ENCODE results near the gene ERICH4.
A peak's percentile ranks its signal among the peaks of the same experiment; 100 is the strongest.
"Not testable (repeated sequence)": the region's sequence is repeated elsewhere in the genome, so short reads cannot be mapped to it uniquely, and the experiment has no call there.

The ERICH4 gene

DNA sequence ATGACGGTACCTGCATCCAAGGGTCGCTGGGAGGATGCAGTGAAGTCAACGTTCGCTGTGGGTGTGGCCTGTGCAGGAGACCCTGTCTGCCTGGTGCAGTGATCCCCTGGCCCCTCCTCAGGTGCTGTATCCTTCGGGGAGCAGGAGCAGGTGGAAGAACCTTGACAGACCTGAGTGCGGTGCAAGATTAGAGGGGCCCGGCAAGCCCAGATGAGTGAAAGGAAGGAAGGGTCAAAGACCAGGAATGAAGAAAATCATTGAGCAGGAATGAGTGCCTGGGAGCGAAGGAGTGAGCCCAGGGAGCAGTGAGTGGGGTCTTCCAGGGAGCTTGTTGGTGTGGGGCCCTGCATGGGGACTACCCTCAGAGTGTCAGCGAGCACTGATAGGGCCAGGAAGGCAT is 28.5 kb upstream of the ERICH4 start:
- DNase-seq (ENCODE audit: low spot score) = no peak

GRCh38 chr19:41415154-41415571 is 27.8 kb upstream of the ERICH4 start:
- no peak for DNase-seq (ENCODE audit: low spot score)

GRCh38 chr19:41416194-41416674 is 26.7 kb upstream of the ERICH4 start:
- DNase-seq (ENCODE audit: low spot score) = no peak

GRCh38 chr19:41420101-41420880 is 22.7 kb upstream of the ERICH4 start:
- DNase-seq (ENCODE audit: low spot score) = no peak

DNA sequence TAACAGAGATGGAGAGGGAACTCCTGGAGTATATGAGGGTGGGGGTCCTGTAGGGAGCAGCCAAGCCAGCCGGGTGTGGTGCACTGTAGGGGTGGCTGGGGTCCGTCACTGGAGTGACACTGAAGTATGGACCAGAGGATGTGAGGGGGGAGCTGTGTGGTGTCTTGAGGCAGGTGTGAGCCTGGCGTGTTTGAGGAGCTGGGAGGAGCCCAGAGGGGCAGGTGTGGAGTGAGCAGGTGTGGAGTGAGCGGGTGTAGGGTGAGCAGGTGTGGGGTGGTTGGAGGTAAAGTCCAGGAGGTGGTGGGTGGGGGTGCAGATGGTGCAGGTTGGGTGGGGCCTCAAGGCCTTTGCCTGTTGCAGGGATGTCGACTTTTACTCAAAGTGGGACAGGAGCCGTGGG is 21.6 kb upstream of the ERICH4 start:
- no peak for DNase-seq (ENCODE audit: low spot score)

DNA sequence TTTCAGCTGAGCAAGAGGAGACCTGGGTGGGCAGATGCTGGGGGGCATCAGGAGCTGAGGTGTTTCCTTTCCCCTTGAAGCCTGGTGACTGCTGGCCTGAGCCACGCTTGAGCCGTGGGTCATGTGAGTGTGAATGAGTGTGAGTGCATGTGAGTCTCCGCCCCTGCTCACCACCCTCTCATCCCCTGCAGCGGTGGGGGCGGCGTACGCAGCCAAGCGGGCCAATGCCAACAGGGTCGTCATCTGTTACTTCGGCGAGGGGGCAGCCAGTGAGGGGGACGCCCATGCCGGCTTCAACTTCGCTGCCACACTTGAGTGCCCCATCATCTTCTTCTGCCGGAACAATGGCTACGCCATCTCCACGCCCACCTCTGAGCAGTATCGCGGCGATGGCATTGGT is 21.0 kb upstream of the ERICH4 start:
- no peak for DNase-seq (ENCODE audit: low spot score)

- no peak for DNase-seq (ENCODE audit: low spot score)
Observed at GRCh38 chr19:41422456-41422855, 20.5 kb upstream of the ERICH4 start.

GRCh38 chr19:41422955-41423354 is 20.0 kb upstream of the ERICH4 start:
- no peak for DNase-seq (ENCODE audit: low spot score)

DNA sequence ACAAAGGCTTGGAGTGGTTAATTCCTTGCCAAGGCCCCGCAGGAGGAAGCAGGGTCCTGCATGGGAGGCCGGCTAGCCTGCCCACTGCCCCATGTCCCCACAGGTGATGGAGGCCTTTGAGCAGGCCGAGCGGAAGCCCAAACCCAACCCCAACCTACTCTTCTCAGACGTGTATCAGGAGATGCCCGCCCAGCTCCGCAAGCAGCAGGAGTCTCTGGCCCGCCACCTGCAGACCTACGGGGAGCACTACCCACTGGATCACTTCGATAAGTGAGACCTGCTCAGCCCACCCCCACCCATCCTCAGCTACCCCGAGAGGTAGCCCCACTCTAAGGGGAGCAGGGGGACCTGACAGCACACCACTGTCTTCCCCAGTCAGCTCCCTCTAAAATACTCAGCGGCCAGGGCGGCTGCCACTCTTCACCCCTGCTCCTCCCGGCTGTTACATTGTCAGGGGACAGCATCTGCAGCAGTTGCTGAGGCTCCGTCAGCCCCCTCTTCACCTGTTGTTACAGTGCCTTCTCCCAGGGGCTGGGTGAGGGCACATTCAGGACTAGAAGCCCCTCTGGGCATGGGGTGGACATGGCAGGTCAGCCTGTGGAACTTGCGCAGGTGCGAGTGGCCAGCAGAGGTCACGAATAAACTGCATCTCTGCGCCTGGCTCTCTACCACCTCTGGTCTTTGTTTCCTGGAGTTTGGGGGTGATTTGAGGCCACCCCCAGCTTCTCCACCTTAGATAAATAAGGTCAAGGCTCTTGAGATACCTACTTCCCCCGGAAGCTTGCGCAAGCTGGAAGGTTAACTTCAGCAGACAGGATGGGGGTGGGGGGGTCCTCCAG is 18.4 kb upstream of the ERICH4 start:
- no peak for DNase-seq (ENCODE audit: low spot score)

- no peak for DNase-seq (ENCODE audit: low spot score)
Observed at GRCh38 chr19:41425174-41426115, 17.5 kb upstream of the ERICH4 start.

DNA sequence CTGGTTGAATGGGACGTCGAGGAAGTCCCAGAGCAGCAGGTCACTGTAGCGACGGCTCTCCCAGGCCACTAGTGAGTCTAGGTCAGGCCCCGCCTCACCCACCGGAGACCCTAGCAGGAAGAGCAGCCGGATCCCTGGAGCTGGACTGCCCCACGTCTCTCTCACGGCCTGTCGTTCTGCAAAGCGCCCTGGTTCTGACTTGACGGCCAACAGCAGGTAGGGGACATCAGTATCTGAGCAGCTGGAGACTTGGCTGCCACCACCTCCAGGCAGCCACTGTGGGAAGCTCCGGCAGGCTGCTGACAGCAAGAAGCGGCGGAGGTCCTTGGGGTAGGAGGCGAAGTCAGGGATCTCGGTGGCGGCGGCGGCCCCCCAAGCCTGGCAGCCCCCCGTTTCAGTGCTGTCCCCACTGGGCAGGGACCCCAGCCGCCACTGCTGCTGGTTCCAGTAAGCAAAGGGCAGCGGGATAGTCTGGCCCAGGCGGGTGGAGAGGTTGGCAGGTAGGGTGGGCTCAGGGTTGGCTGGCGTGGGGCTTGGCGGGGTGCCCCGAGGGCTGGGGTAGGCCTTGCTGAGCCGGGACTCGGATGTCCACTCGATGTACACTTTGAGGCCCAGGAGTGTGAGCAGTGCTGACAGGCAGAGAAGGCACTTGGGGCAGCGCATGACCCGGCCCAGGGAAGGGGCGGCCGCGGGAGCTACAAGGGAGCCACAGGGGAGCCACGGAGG is 16.7 kb upstream of the ERICH4 start:
- no peak for DNase-seq (ENCODE audit: low spot score)

GRCh38 chr19:41426952-41427646 is 15.9 kb upstream of the ERICH4 start, which contains the start of gene B3GNT8:
B3GNT8 (minus strand) TSS chr19:41427374; CDS start chr19:41426778, 596 bp downstream.
- peak; percentile 46 for DNase-seq (ENCODE audit: low spot score)

- DNase-seq (ENCODE audit: low spot score) = peak; percentile 51
Observed at GRCh38 chr19:41427647-41428480, 15.1 kb upstream of the ERICH4 start.

GRCh38 chr19:41428481-41428859 is 14.5 kb upstream of the ERICH4 start:
- DNase-seq (ENCODE audit: low spot score) = no peak

- no peak for DNase-seq (ENCODE audit: low spot score)
Observed at GRCh38 chr19:41430922-41431321, 12.0 kb upstream of the ERICH4 start.

DNA sequence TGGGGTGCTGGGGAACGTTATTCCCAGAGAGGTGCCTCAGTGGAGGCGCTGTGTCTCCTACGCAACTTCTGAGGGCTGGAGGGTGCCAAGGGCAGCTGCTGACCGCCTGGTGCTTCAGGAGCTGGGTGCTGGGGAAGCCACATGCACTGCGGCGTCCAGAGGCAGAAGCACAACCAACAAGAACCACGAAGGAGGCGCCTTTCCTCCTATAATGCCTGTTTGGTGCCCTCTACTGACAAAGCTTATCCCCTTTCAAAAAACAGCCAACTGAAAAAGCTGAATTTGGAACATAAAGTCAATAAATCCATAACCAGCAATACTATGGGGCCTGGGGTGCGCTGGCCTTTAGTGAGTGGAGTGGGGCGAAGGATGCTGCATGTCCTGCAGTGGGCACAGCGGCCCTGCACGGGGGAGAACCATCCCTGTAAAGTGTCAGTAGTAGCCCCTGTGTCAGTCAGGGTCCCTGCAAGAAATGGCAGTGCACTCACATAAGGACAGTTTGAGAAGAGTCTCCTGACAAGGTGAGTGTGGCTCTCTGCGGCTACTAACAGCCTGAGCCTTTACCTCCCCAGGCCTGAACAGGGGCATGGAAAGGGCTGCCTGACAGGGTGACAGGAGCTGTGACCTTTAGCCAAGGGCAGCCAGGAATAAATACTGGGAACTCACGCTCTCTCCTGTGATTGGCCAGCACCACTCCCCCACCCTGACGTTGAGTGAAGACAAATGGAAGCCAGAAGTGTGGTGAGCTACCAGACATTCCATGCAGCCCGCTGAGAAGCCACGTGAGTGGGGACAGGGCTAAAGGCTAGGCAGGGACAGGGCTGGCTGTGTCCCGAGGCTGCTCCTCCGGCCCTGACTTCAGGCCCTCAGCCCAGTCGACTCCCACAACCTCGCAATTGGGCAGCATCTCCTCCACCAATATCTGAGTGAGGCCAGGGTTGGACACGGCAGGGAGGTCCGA is 11.2 kb upstream of the ERICH4 start:
- DNase-seq (ENCODE audit: low spot score) = no peak

GRCh38 chr19:41433171-41433570 is 9.8 kb upstream of the ERICH4 start:
- DNase-seq (ENCODE audit: low spot score) = no peak

DNA sequence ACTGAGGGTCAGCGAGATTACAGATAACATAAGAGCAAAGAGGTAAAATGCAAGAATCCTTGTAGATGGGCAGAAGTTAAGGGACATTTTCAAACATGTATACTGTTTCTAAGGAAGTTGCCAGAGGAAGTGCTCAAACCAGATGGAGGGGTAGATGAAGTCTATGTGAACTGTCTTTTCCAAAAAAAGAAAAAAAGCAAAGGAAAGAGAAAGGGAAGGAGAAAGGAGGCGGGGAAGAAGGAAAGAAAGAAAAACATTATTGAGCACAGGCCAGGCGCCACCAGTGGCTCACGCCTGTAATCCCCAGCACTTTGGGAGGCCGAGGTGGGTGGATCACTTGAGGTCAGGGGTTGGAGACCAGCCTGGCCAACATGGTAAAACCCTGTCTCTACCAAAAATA is 8.5 kb upstream of the ERICH4 start:
- no peak for DNase-seq (ENCODE audit: low spot score)

GRCh38 chr19:41435376-41435775 is 7.6 kb upstream of the ERICH4 start:
- not testable (repeated sequence) for DNase-seq (ENCODE audit: low spot score)

Data from CD4-positive, alpha-beta T cell treated with Interleukin-6 at 100 ng/mL for 8 hours (primary cell).